GM12892 (cell line): ENCODE measurements around the gene RICTOR.

ENCODE experiments used
- POLR2A ChIP-seq: IDR thresholded peaks from 2 replicates; pipeline ENCODE4 v1.6.1; 2011; ENCODE audit warnings: low read depth, low read length, control low read depth
- TAF1 ChIP-seq: IDR thresholded peaks from 2 replicates; pipeline ENCODE4 v1.6.1; 2011; ENCODE audit warnings: low read depth, mild to moderate bottlenecking, control low read depth, low read length, borderline replicate concordance

DNA sequence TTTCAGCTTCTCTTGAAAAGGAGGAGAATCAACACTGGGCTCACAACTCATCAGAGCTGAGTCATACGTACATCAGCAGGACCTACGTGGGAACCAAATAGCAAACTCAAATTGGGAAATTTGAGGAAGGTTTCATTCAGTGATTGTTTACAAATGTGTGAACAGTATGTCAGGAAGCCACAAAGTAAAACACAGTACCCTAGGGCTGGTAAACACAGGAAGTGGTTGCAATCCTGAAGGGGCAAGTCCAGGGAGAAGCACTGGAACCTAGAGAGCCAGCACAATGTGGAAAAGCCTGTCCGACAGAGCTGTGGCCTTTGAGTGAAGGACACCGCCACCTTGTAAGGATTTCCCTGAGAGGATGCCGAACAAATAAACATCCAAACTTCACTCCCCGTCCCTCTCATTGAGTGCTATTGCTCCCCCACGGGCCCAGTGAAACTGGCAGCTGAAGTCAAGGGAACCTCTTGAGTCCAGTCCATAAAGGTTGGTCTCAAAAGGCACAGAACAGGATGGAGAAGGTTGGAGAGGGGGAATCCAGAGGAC is 26.7 kb upstream of the RICTOR start:
- TF ChIP-seq POLR2A (no peak), TAF1 (no peak)
